ENCODE results near the gene SELENOO. TPM values are rescaled to one million over a fixed set of nuclear protein-coding genes. Genes with fewer than 3 reads are reported as not detected.
A peak's percentile ranks its signal among the peaks of the same experiment; 100 is the strongest.
"Not testable (repeated sequence)": the region's sequence is repeated elsewhere in the genome, so short reads cannot be mapped to it uniquely, and the experiment has no call there.

Gene SELENOO
- total RNA-seq, 1 donor from 2014 or later: 28.3 TPM

- Mint-ChIP-seq H3K27ac (peak overlapping the region; percentile 35), H3K4me3 (peak overlapping the region; percentile 80), H3K36me3 (peaks cover 12% of the 10 kb centered on the region), H3K4me1 (peaks cover 16% of the 10 kb centered on the region), H3K27me3 (ENCODE audit: low read depth) (no peaks in the 10 kb centered on the region), H3K9me3 (peaks cover 6% of the 10 kb centered on the region)
- DNase-seq (ENCODE audit: low spot score in 2 of 2, unreplicated experiment in 2 of 2): no peak
- no peak for TF ChIP-seq CTCF (IDR thresholded peaks at IDR 0.05; ENCODE audit: unreplicated experiment)
These were observed 649 bp downstream of the SELENOO start for GRCh38 chr22:50201191-50202129.

GRCh38 chr22:50202130-50202666, 1.4 kb downstream of the SELENOO start:
- Mint-ChIP-seq H3K9me3 (peaks cover 6% of the 10 kb centered on the region), H3K4me1 (peaks cover 16% of the 10 kb centered on the region), H3K36me3 (peaks cover 12% of the 10 kb centered on the region), H3K27ac (peak overlapping the region; percentile 35), H3K27me3 (ENCODE audit: low read depth) (no peaks in the 10 kb centered on the region), H3K4me3 (peak overlapping the region; percentile 80)
- no peak for TF ChIP-seq CTCF (IDR thresholded peaks at IDR 0.05; ENCODE audit: unreplicated experiment)
- DNase-seq (ENCODE audit: low spot score in 2 of 2, unreplicated experiment in 2 of 2): no peak

GRCh38 chr22:50203288-50203687, 2.5 kb downstream of the SELENOO start:
- no peak for TF ChIP-seq CTCF (IDR thresholded peaks at IDR 0.05; ENCODE audit: unreplicated experiment)
- Mint-ChIP-seq H3K4me1 (peaks cover 16% of the 10 kb centered on the region), H3K4me3 (no peak overlapping the region), H3K36me3 (peaks cover 12% of the 10 kb centered on the region), H3K27me3 (ENCODE audit: low read depth) (no peaks in the 10 kb centered on the region), H3K9me3 (peaks cover 6% of the 10 kb centered on the region), H3K27ac (no peak overlapping the region)
- no peak for DNase-seq (ENCODE audit: low spot score in 2 of 2, unreplicated experiment in 2 of 2)

GRCh38 chr22:50204571-50204970, 3.8 kb downstream of the SELENOO start:
- no peaks in the 10 kb centered on the region for H3K27me3 Mint-ChIP-seq (ENCODE audit: low read depth)
- no peak for TF ChIP-seq CTCF (IDR thresholded peaks at IDR 0.05; ENCODE audit: unreplicated experiment)
- H3K4me3 Mint-ChIP-seq: no peak overlapping the region
- H3K4me1 Mint-ChIP-seq: peaks cover 13% of the 10 kb centered on the region
- H3K9me3 Mint-ChIP-seq: peaks cover 6% of the 10 kb centered on the region
- no peak for DNase-seq (ENCODE audit: low spot score in 2 of 2, unreplicated experiment in 2 of 2)
- no peak overlapping the region for H3K27ac Mint-ChIP-seq
- H3K36me3 Mint-ChIP-seq: peaks cover 12% of the 10 kb centered on the region

- not testable (repeated sequence) for H3K9me3 Mint-ChIP-seq; H3K27me3 Mint-ChIP-seq (ENCODE audit: low read depth); H3K4me3 Mint-ChIP-seq; H3K4me1 Mint-ChIP-seq; DNase-seq (ENCODE audit: low spot score in 2 of 2, unreplicated experiment in 2 of 2); H3K27ac Mint-ChIP-seq
- peaks cover 16% of the 10 kb centered on the region for H3K36me3 Mint-ChIP-seq
These were observed 4.2 kb downstream of the SELENOO start for GRCh38 chr22:50204998-50205397.

Measured in mesothelial cell of epicardium (in vitro differentiated cells).